ENCODE results near the gene GLIS1. TPM values are rescaled to one million over a fixed set of nuclear protein-coding genes. Genes with fewer than 3 reads are reported as not detected.

GLIS1 gene
- total RNA-seq, 1 donor from 2014 or later, result not detected

- DNase-seq (peak; percentile 2), ATAC-seq (ENCODE audit: low read depth) (no peak)
- Mint-ChIP-seq H3K9me3 (no peaks in the 10 kb centered on the region), H3K36me3 (ENCODE audit: low read depth) (no peaks in the 10 kb centered on the region), H3K27ac (no peak overlapping the region), H3K4me1 (no peaks in the 10 kb centered on the region), H3K4me3 (no peak overlapping the region), H3K27me3 (peaks cover 4% of the 10 kb centered on the region)
- TF ChIP-seq, protein P1, sequence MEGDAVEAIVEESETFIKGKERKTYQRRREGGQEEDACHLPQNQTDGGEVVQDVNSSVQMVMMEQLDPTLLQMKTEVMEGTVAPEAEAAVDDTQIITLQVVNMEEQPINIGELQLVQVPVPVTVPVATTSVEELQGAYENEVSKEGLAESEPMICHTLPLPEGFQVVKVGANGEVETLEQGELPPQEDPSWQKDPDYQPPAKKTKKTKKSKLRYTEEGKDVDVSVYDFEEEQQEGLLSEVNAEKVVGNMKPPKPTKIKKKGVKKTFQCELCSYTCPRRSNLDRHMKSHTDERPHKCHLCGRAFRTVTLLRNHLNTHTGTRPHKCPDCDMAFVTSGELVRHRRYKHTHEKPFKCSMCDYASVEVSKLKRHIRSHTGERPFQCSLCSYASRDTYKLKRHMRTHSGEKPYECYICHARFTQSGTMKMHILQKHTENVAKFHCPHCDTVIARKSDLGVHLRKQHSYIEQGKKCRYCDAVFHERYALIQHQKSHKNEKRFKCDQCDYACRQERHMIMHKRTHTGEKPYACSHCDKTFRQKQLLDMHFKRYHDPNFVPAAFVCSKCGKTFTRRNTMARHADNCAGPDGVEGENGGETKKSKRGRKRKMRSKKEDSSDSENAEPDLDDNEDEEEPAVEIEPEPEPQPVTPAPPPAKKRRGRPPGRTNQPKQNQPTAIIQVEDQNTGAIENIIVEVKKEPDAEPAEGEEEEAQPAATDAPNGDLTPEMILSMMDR (IDR thresholded peaks at IDR 0.05), result no peak
- intact Hi-C loops (cut with micrococcal nuclease), result no loop called here
- ChIA-PET CTCF (no interaction called here), POLR2A (no interaction called here)
These were observed 191.7 kb downstream of the GLIS1 start for GRCh38 chr1:53547231-53547790.

DNA sequence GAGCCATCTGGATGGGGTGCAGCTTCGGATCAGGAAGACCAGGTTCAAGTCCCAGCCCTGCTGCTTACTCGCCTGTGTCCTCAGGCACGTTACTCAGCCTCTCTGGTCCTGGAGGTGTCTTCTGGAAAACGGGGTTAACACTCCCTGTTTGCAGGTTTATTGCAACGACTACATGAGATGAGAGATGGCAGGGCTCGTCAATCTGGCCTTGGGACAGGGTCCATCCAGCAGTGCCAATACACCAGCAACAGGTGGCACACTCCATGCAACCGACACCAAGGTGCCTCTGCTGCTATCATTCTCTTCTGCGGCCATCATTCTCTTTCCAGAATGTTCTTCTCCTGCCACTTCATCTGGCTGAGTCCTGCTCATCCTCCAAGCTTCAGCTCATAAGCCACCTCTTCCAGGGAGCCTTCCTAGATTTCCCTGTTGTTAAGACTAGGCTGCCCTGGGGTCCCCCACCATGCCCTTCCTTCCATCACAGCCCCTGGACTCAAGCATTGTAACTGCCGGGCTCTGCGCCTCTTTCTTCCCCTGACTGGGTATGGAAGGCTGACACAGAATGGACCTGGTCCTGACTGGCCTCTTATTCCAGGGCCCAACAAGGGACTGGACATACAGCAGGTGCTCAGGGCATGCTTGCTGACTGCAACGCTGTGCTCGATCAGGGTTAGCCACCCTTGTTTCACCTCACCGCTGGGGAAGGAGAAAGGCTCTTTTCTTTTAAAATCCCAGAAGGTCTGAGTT, 192.4 kb downstream of the GLIS1 start:
- intact Hi-C loops (cut with micrococcal nuclease), result no loop called here
- Mint-ChIP-seq H3K9me3 (no peaks in the 10 kb centered on the region), H3K27ac (no peak overlapping the region), H3K36me3 (ENCODE audit: low read depth) (no peaks in the 10 kb centered on the region), H3K27me3 (peaks cover under 1% of the 10 kb centered on the region), H3K4me3 (no peak overlapping the region), H3K4me1 (no peaks in the 10 kb centered on the region)
- CTCF ChIA-PET, result no interaction called here
- DNase-seq (no peak), ATAC-seq (ENCODE audit: low read depth) (no peak)
- POLR2A ChIA-PET, result no interaction called here
- TF ChIP-seq, protein P1 (IDR thresholded peaks at IDR 0.05), result no peak

DNA sequence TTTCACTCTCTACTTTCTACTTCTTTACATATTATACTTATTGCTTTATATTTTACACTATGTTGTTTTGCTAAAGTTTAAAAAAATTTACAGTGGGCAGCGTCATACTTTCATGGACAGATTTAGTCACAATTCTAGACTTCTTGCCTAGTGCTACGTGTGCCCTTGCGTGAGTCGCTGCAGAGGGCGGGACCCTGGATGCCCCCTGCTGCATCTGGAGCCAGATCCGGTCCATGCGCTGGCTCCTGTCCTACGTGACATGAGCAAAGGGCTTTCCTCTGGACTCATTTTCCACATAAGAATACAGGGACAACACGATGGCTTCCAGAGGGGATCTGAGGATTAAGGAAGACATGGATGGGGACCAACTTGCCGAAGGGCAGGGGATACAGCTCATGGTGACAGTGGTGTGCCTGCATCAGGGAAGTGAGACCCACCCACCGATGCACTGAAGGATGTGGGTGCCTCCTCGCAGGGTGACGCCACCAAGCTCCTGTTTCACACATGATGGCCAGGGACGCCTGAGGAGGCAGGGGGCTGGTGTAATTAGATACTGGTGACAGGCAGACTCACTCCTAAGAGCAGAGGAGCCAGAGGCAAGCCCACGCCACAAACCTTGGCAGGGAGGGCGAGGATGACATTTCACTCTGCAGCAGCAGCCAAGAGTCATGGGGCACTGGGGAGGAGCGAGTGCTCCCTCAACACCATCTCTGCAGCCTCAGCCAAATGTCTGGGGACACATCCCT, 193.1 kb downstream of the GLIS1 start:
- Mint-ChIP-seq H3K27me3 (no peaks in the 10 kb centered on the region), H3K27ac (no peak overlapping the region), H3K36me3 (ENCODE audit: low read depth) (no peaks in the 10 kb centered on the region), H3K4me1 (no peaks in the 10 kb centered on the region), H3K4me3 (no peak overlapping the region), H3K9me3 (no peaks in the 10 kb centered on the region)
- DNase-seq, result peak; percentile 4
- ATAC-seq (ENCODE audit: low read depth), result no peak
- ChIA-PET POLR2A (no interaction called here), CTCF (no interaction called here)
- TF ChIP-seq, protein P1 (IDR thresholded peaks at IDR 0.05), result no peak
- intact Hi-C loops (cut with micrococcal nuclease), result no loop called here

GRCh38 chr1:53544728-53545515, 194.0 kb downstream of the GLIS1 start:
- no peaks in the 10 kb centered on the region for H3K4me1 Mint-ChIP-seq
- POLR2A ChIA-PET, result no interaction called here
- CTCF ChIA-PET, result no interaction called here

More at GRCh38 chr1:53544728-53545515, 194.0 kb downstream of the GLIS1 start:
- ATAC-seq (ENCODE audit: low read depth) (no peak), DNase-seq (no peak)
- Mint-ChIP-seq H3K27me3 (no peaks in the 10 kb centered on the region), H3K9me3 (no peaks in the 10 kb centered on the region), H3K27ac (no peak overlapping the region), H3K36me3 (ENCODE audit: low read depth) (no peaks in the 10 kb centered on the region), H3K4me3 (no peak overlapping the region)
- TF ChIP-seq, protein P1 (IDR thresholded peaks at IDR 0.05), result no peak
- intact Hi-C loops (cut with micrococcal nuclease), result no loop called here
